ENCODE results near the gene ZFAND6. TPM values are rescaled to one million over a fixed set of nuclear protein-coding genes. Genes with fewer than 3 reads are reported as not detected.
A peak's percentile ranks its signal among the peaks of the same experiment; 100 is the strongest.

Gene ZFAND6
- total and polyA plus RNA-seq, 2 donors (not counting 1 experiment from before 2014, with no cell fraction given): 125 to 325 TPM

DNA sequence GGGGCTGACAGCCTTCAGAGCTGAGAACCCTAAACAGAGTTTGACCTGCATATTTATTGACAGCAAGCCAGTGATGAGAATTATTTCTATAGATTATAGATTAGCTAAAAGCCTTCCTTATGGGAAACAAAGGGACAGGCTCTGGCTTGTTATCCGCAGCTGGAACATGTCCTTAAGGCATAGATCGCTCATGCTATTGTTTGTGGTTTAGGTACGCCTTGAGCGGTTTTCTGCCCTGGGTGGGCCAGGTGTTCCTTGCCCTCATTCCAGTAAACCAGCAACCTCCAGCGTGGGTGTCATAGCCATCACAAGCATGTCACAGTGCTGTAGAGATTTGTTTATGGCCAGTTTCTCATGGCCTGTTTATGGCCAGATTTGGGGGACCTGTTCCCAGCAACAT is 83.2 kb downstream of the ZFAND6 start:
- Histone ChIP-seq H3K9ac (ENCODE audit: insufficient read depth, low read length) (no peak overlapping the region), H3K36me3 (ENCODE audit: control insufficient read depth, insufficient read depth, low read length) (no peaks in the 10 kb centered on the region), H3K27me3 (ENCODE audit: control insufficient read depth, insufficient read depth, low read length) (no peaks in the 10 kb centered on the region), H3K4me3 (replicated peaks in 1 of 4; ENCODE audit: control extremely low read depth in 1 of 4, insufficient read depth in 1 of 4, low read depth in 3 of 4, low read length in 4 of 4) (no peak overlapping the region), H3K9me3 (ENCODE audit: control insufficient read depth, insufficient read depth, low read depth, low read length) (no peaks in the 10 kb centered on the region), H3K4me2 (ENCODE audit: extremely low read depth, insufficient read depth, low read length) (no peak overlapping the region), H3K79me2 (ENCODE audit: control insufficient read depth, insufficient read depth, low read length) (no peaks in the 10 kb centered on the region), H4K20me1 (ENCODE audit: control insufficient read depth, extremely low read depth, insufficient read depth, low read length) (no peaks in the 10 kb centered on the region), H3K27ac (ENCODE audit: insufficient read depth, low read length) (no peak overlapping the region), H3K4me1 (ENCODE audit: control insufficient read depth, extremely low read depth, insufficient read depth, low read length) (no peaks in the 10 kb centered on the region), H2AFZ (ENCODE audit: low read length) (no peak overlapping the region)
- no peak for DNase-seq (ENCODE audit: low read depth in 2 of 2)
- no peak for TF ChIP-seq EZH2 (IDR thresholded peaks at IDR 0.05; ENCODE audit: low read length, missing control alignments)
- TF ChIP-seq, protein P1, sequence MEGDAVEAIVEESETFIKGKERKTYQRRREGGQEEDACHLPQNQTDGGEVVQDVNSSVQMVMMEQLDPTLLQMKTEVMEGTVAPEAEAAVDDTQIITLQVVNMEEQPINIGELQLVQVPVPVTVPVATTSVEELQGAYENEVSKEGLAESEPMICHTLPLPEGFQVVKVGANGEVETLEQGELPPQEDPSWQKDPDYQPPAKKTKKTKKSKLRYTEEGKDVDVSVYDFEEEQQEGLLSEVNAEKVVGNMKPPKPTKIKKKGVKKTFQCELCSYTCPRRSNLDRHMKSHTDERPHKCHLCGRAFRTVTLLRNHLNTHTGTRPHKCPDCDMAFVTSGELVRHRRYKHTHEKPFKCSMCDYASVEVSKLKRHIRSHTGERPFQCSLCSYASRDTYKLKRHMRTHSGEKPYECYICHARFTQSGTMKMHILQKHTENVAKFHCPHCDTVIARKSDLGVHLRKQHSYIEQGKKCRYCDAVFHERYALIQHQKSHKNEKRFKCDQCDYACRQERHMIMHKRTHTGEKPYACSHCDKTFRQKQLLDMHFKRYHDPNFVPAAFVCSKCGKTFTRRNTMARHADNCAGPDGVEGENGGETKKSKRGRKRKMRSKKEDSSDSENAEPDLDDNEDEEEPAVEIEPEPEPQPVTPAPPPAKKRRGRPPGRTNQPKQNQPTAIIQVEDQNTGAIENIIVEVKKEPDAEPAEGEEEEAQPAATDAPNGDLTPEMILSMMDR (conservative IDR thresholded peaks at IDR 0.05 in 1 of 2, IDR thresholded peaks at IDR 0.05 in 1 of 2; ENCODE audit: low read depth in 1 of 2, low read length in 2 of 2): no peak

DNA sequence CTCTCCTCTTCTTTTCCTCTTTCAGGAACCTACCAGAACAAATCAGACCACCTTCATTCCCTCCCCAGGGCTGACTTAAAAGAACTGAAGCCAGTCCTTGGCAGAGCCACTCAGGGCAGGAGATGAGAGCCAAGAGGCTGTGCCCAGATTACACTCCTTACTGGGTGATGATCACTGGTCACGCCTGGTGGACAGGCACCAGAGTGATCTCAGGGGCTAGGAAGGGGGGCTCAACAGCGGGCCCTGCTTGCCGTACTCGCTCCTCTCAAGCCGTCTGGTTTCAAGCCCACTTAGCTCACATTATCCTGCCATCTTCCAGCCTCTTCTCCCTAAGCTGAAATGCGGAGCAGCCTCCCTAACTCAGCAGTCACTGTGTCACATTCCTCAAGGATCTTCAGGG is 91.7 kb downstream of the ZFAND6 start:
- Histone ChIP-seq H3K9me3 (ENCODE audit: control insufficient read depth, insufficient read depth, low read depth, low read length) (no peaks in the 10 kb centered on the region), H3K9ac (ENCODE audit: insufficient read depth, low read length) (no peak overlapping the region), H3K79me2 (ENCODE audit: control insufficient read depth, insufficient read depth, low read length) (no peaks in the 10 kb centered on the region), H3K36me3 (ENCODE audit: control insufficient read depth, insufficient read depth, low read length) (no peaks in the 10 kb centered on the region), H3K4me3 (replicated peaks in 1 of 4; ENCODE audit: control extremely low read depth in 1 of 4, insufficient read depth in 1 of 4, low read depth in 3 of 4, low read length in 4 of 4) (no peak overlapping the region), H3K4me1 (ENCODE audit: control insufficient read depth, extremely low read depth, insufficient read depth, low read length) (peaks cover 7% of the 10 kb centered on the region), H3K27ac (ENCODE audit: insufficient read depth, low read length) (no peak overlapping the region), H3K4me2 (ENCODE audit: extremely low read depth, insufficient read depth, low read length) (no peak overlapping the region), H3K27me3 (ENCODE audit: control insufficient read depth, insufficient read depth, low read length) (no peaks in the 10 kb centered on the region), H4K20me1 (ENCODE audit: control insufficient read depth, extremely low read depth, insufficient read depth, low read length) (no peaks in the 10 kb centered on the region), H2AFZ (ENCODE audit: low read length) (no peak overlapping the region)
- no peak for TF ChIP-seq EZH2 (IDR thresholded peaks at IDR 0.05; ENCODE audit: low read length, missing control alignments)
- TF ChIP-seq, protein P1 (conservative IDR thresholded peaks at IDR 0.05 in 1 of 2, IDR thresholded peaks at IDR 0.05 in 1 of 2; ENCODE audit: low read depth in 1 of 2, low read length in 2 of 2): no peak
- DNase-seq (ENCODE audit: low read depth in 2 of 2): no peak

DNA sequence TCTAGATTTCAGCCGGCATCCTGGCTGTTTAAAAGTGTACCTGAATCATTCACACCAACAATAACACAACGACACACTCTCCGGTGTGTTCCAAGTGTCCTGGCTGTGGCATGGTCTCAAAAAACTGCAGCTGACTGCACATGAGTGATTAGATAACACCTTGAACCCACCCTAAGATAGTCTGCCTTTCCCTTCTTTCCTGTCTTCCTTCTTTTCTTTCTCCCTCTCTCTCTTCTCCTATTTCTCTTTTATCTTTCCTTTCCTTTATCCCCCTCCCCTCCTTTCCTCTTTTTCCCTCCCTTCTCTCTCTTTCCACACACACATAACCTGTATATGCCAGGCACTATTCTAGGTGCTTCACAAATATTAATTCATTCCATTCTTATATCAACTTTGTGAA is 92.1 kb downstream of the ZFAND6 start:
- no peak overlapping the region for H3K27ac ChIP-seq (ENCODE audit: insufficient read depth, low read length)
- peaks cover 7% of the 10 kb centered on the region for H3K4me1 ChIP-seq (ENCODE audit: control insufficient read depth, extremely low read depth, insufficient read depth, low read length)
- H3K4me3 ChIP-seq (replicated peaks in 1 of 4; ENCODE audit: control extremely low read depth in 1 of 4, insufficient read depth in 1 of 4, low read depth in 3 of 4, low read length in 4 of 4): no peak overlapping the region
- no peaks in the 10 kb centered on the region for H3K9me3 ChIP-seq (ENCODE audit: control insufficient read depth, insufficient read depth, low read depth, low read length)
- DNase-seq (ENCODE audit: low read depth in 2 of 2): no peak
- H2AFZ ChIP-seq (ENCODE audit: low read length): no peak overlapping the region
- no peaks in the 10 kb centered on the region for H3K36me3 ChIP-seq (ENCODE audit: control insufficient read depth, insufficient read depth, low read length)
- no peaks in the 10 kb centered on the region for H4K20me1 ChIP-seq (ENCODE audit: control insufficient read depth, extremely low read depth, insufficient read depth, low read length)
- H3K4me2 ChIP-seq (ENCODE audit: extremely low read depth, insufficient read depth, low read length): peak overlapping the region; percentile 79
- no peaks in the 10 kb centered on the region for H3K79me2 ChIP-seq (ENCODE audit: control insufficient read depth, insufficient read depth, low read length)
- TF ChIP-seq, protein P1 (conservative IDR thresholded peaks at IDR 0.05 in 1 of 2, IDR thresholded peaks at IDR 0.05 in 1 of 2; ENCODE audit: low read depth in 1 of 2, low read length in 2 of 2): no peak
- no peak for TF ChIP-seq EZH2 (IDR thresholded peaks at IDR 0.05; ENCODE audit: low read length, missing control alignments)
- H3K9ac ChIP-seq (ENCODE audit: insufficient read depth, low read length): no peak overlapping the region
- H3K27me3 ChIP-seq (ENCODE audit: control insufficient read depth, insufficient read depth, low read length): no peaks in the 10 kb centered on the region
